Endothelial cell of umbilical vein (primary cell): ENCODE results near the gene PAPPA. TPM values are rescaled to one million over a fixed set of nuclear protein-coding genes. Genes with fewer than 3 reads are reported as not detected.

Experiments used
- BruUV-seq: library from RNA; stranded (reverse); fragments of 400-500 nt; replicated peaks from 2 replicates; lab custom pipeline; 2021; lab: Mats Ljungman, UMichigan
- CTCF ChIA-PET: fragments of 300-600, 350-600 bp; sonication (Branson Sonifier 250); formaldehyde crosslinking; loops from one replicate; lab custom pipeline; 2021; ENCODE audit warnings: antibody characterized with exemption, inconsistent platforms; lab: Charles Lee
- POLR2A ChIA-PET: fragments of 300-600, 350-600 bp; sonication (Branson Sonifier 250); formaldehyde crosslinking; loops from one replicate; lab custom pipeline; 2021; ENCODE audit warnings: antibody characterized with exemption, inconsistent platforms; lab: Charles Lee
- DNase-seq: peaks from one replicate; pipeline ENCODE4 v3.0.0-alpha.2; 2011; ENCODE audit warnings: low read depth, low spot score
- FAIRE-seq: peaks from 2 replicates; lab custom pipeline; 2011; peaks lifted over from hg19 to GRCh38; lab: Jason Lieb, UNC
- H2AFZ ChIP-seq: 2 replicates; pipeline ENCODE4 v1.6.0; 2012; ENCODE audit warnings: low read depth, low read length, control low read depth, inconsistent platforms
- H3K27ac ChIP-seq: 2 replicates; pipeline ENCODE4 v1.5.1; 2011; ENCODE audit warnings: low read depth, mild to moderate bottlenecking, control low read depth, low read length, moderate library complexity; ENCODE audit not compliant: insufficient read depth
- H3K27me3 ChIP-seq, 2 experiments: 2 replicates each; pipeline versions ENCODE4 v1.6.0 to v1.6.1; 2011; ENCODE audit warnings: low read length in 2 of 2, mixed read lengths in 1 of 2; ENCODE audit not compliant: control insufficient read depth in 2 of 2, insufficient read depth in 2 of 2
- H3K36me3 ChIP-seq, 2 experiments: 2 replicates in 1 of 2; 3 replicates in 1 of 2; pipeline ENCODE4 v1.5.1; 2011; ENCODE audit warnings: low read length in 2 of 2, mild to moderate bottlenecking in 1 of 2, moderate library complexity in 1 of 2; ENCODE audit not compliant: control insufficient read depth in 2 of 2, insufficient read depth in 2 of 2; ENCODE audit errors: extremely low read depth in 1 of 2
- H3K4me1 ChIP-seq: 3 replicates; pipeline ENCODE4 v1.5.1; 2011; ENCODE audit warnings: mild to moderate bottlenecking, low read length; ENCODE audit not compliant: control insufficient read depth, insufficient read depth; ENCODE audit errors: extremely low read depth
- H3K4me2 ChIP-seq: 2 replicates; pipeline ENCODE4 v1.6.1; 2011; ENCODE audit warnings: low read length, control low read depth, mixed read lengths; ENCODE audit not compliant: insufficient read depth
- H3K4me3 ChIP-seq, 3 experiments: fragments of 200-600 bp in 1 of 3; sonication (generic), shearing (Covaris generic) in 1 of 3; replicated peaks in 1 of 3; 2 replicates each; pipeline ENCODE4 v1.5.1; 2011 to 2016; ENCODE audit warnings: control low read depth in 3 of 3, low read length in 3 of 3, mild to moderate bottlenecking in 2 of 3, inconsistent platforms in 1 of 3, low read depth in 1 of 3, moderate library complexity in 1 of 3; ENCODE audit not compliant: insufficient read depth in 1 of 3
- H3K79me2 ChIP-seq: 2 replicates; pipeline ENCODE4 v1.6.0; 2012; ENCODE audit warnings: low read length, inconsistent platforms; ENCODE audit not compliant: control insufficient read depth, insufficient read depth
- H3K9ac ChIP-seq: replicated peaks from 2 replicates; pipeline ENCODE3; 2011; ENCODE audit warnings: low read length, control low read depth; ENCODE audit not compliant: insufficient read depth; ENCODE audit errors: extremely low read depth
- H3K9me1 ChIP-seq: replicated peaks from 3 replicates; pipeline ENCODE4 v1.6.0; 2011; ENCODE audit warnings: mild to moderate bottlenecking, low read length; ENCODE audit not compliant: control insufficient read depth, insufficient read depth; ENCODE audit errors: extremely low read depth
- H3K9me3 ChIP-seq: replicated peaks from 2 replicates; pipeline ENCODE4 v1.5.1; 2012; ENCODE audit warnings: low read length, inconsistent platforms; ENCODE audit not compliant: control insufficient read depth, insufficient read depth
- H4K20me1 ChIP-seq: replicated peaks from 2 replicates; pipeline ENCODE3; 2011; ENCODE audit warnings: mild to moderate bottlenecking, low read length; ENCODE audit not compliant: control insufficient read depth, insufficient read depth; ENCODE audit errors: extremely low read depth
- EZH2 ChIP-seq: IDR thresholded peaks from 2 replicates; pipeline ENCODE4 v1.6.1; 2012; ENCODE audit warnings: borderline replicate concordance, low read depth, mild to moderate bottlenecking, moderate library complexity, low read length, inconsistent platforms; ENCODE audit not compliant: severe bottlenecking
- FOS ChIP-seq: IDR thresholded peaks from 2 replicates; pipeline ENCODE4 v1.6.1; 2011; ENCODE audit warnings: mild to moderate bottlenecking, low read length, moderate library complexity, borderline replicate concordance; ENCODE audit not compliant: insufficient read depth
- GATA2 ChIP-seq: IDR thresholded peaks from 2 replicates; pipeline ENCODE4 v1.7.0; 2011; ENCODE audit warnings: low read depth, mild to moderate bottlenecking, moderate library complexity, mixed read lengths, low read length; ENCODE audit not compliant: insufficient read length, insufficient read depth
- JUN ChIP-seq: IDR thresholded peaks from 2 replicates; pipeline ENCODE4 v1.6.1; 2011; ENCODE audit warnings: borderline replicate concordance, low read depth; ENCODE audit not compliant: insufficient read length, insufficient read depth
- MAX ChIP-seq: IDR thresholded peaks from 2 replicates; pipeline ENCODE4 v1.6.1; 2011; ENCODE audit not compliant: insufficient read depth, insufficient read length
- MYC ChIP-seq: IDR thresholded peaks from one replicate; pipeline ENCODE4 v1.6.1; 2011; ENCODE audit warnings: mild to moderate bottlenecking, low read depth, low read length
- POLR2A ChIP-seq: IDR thresholded peaks from 2 replicates; pipeline ENCODE4 v1.6.1; 2012; ENCODE audit warnings: low read depth, mild to moderate bottlenecking, control low read depth, low read length
- POLR2AphosphoS5 ChIP-seq: IDR thresholded peaks from 2 replicates; pipeline ENCODE4 v1.6.1; 2012; ENCODE audit warnings: low read depth, mild to moderate bottlenecking, control low read depth, low read length, moderate library complexity; ENCODE audit not compliant: insufficient read depth
- dilution Hi-C: fragments of 300-500 bp; cut with MboI; formaldehyde crosslinking; loops from one replicate; pipeline ENCODE4 v1.15.0; 2019; ENCODE audit warnings: low sequenced_read_pairs; ENCODE audit not compliant: extremely low pct_ligation_motif_present
- intact Hi-C: fragments of 100-400 bp; cut with micrococcal nuclease; formaldehyde crosslinking; loops from one replicate; pipeline ENCODE4 v1.10.0; 2022
- polyA plus RNA-seq, 4 experiments: library from polyadenylated mRNA; depleted of rRNA in 3 of 4; stranded (reverse) in 3 of 4; unstranded in 1 of 4; fragments of >200 nt; gene quantifications; 2 replicates each; pipeline versions ENCODE4 v1.2.1 to v1.2.3, GENCODE V29; 2011 to 2012; ENCODE audit warnings: missing spikeins in 1 of 4
- total RNA-seq: library from RNA; stranded (reverse); gene quantifications from 2 replicates; pipeline ENCODE4 v1.2.3, GENCODE V29; 2021
- TF ChIP-seq, protein P1 (sequence below), 2 donors: IDR thresholded peaks; 1 replicate in 1 of 2; 2 replicates in 1 of 2; pipeline ENCODE4 v1.5.1; 2011; ENCODE audit warnings: low read length in 2 of 2, mild to moderate bottlenecking in 2 of 2, moderate library complexity in 2 of 2, control low read depth in 1 of 2, inconsistent platforms in 1 of 2, low read depth in 1 of 2; ENCODE audit not compliant: insufficient read depth in 1 of 2; ENCODE audit errors: extremely low read depth in 1 of 2

PAPPA gene
- total and polyA plus RNA-seq, 2 donors (not counting 3 experiments of a cell fraction or from before 2014, with no cell fraction given) = 0.13 to 0.41 TPM

- TF ChIP-seq POLR2A = no peak
- no peak for TF ChIP-seq EZH2
- TF ChIP-seq GATA2 = no peak
- TF ChIP-seq FOS = no peak
- no peak for TF ChIP-seq MYC
- TF ChIP-seq MAX = no peak
- TF ChIP-seq, protein P1, sequence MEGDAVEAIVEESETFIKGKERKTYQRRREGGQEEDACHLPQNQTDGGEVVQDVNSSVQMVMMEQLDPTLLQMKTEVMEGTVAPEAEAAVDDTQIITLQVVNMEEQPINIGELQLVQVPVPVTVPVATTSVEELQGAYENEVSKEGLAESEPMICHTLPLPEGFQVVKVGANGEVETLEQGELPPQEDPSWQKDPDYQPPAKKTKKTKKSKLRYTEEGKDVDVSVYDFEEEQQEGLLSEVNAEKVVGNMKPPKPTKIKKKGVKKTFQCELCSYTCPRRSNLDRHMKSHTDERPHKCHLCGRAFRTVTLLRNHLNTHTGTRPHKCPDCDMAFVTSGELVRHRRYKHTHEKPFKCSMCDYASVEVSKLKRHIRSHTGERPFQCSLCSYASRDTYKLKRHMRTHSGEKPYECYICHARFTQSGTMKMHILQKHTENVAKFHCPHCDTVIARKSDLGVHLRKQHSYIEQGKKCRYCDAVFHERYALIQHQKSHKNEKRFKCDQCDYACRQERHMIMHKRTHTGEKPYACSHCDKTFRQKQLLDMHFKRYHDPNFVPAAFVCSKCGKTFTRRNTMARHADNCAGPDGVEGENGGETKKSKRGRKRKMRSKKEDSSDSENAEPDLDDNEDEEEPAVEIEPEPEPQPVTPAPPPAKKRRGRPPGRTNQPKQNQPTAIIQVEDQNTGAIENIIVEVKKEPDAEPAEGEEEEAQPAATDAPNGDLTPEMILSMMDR (IDR thresholded peaks at IDR 0.05; ENCODE audit: extremely low read depth in 1 of 2, insufficient read depth in 1 of 2, low read depth in 1 of 2, low read length in 2 of 2) = no peak
- no peak for TF ChIP-seq JUN
- no peak for TF ChIP-seq POLR2AphosphoS5
- no peaks in the 10 kb centered on the region for H3K4me1 ChIP-seq
- H3K27ac ChIP-seq = no peak overlapping the region
- ChIA-PET POLR2A (no interaction called here), CTCF (no interaction called here)
- dilution Hi-C loops = no loop called here
- H4K20me1 ChIP-seq = no peaks in the 10 kb centered on the region
- H2AFZ ChIP-seq = no peak overlapping the region
- no peaks in the 10 kb centered on the region for H3K36me3 ChIP-seq
- no peak for FAIRE-seq
- no TSS peak for BruUV-seq
- H3K9me1 ChIP-seq = no peaks in the 10 kb centered on the region
- no peaks in the 10 kb centered on the region for H3K79me2 ChIP-seq
- no peaks in the 10 kb centered on the region for H3K27me3 ChIP-seq
- H3K9ac ChIP-seq = no peak overlapping the region
- no peaks in the 10 kb centered on the region for H3K9me3 ChIP-seq
- no peak for DNase-seq
- H3K4me2 ChIP-seq = no peak overlapping the region
- H3K4me3 ChIP-seq = no peak overlapping the region
- intact Hi-C loops = no loop called here
Observed at GRCh38 chr9:116182876-116183275, 29.3 kb downstream of the PAPPA start.
